ENCODE results near the gene PCSK7. TPM values are rescaled to one million over a fixed set of nuclear protein-coding genes. Genes with fewer than 3 reads are reported as not detected.

The PCSK7 gene
- total and polyA plus RNA-seq, 4 donors = 7.3 to 32.3 (median 16.2) TPM

DNA sequence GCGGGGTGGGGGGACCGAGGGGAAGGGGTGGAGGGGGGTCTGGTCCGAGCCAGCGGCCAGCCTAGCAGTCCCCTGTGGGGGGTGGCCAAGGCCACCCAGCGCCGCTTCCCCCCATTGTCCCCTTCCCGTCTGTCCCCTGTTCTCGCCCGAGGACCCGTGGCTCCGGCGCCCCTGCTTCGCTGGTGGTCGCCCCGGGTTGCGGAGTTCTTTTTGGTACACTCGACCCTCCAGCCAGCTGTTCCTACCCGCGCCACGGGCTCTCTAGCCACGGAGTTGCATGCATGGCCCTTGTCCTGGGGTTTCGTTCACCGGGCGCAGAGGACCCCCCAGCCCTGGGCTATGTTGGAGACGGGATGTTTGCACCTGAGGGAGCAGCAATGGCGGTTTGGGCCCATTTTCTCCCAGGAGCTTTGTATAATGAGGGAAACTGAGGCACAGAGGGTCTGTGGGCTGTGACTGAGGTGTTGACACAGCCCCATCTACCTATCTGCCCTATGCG, 1.1 kb upstream of the PCSK7 start:
- H3K9ac ChIP-seq (ENCODE audit: low read depth in 1 of 2, low read length in 2 of 2) = peak overlapping the region; percentile 8 to 32
- H3K9me3 ChIP-seq (ENCODE audit: control insufficient read depth in 4 of 4, low read length in 3 of 4) = no peaks in the 10 kb centered on the region
- peak overlapping the region; percentile 70 to 83 (median 82) for H3K4me3 ChIP-seq (ENCODE audit: low read depth in 1 of 3, low read length in 3 of 3)
- TF ChIP-seq HNF4A (conservative IDR thresholded peaks at IDR 0.05) (no peak), JUND (IDR thresholded peaks at IDR 0.05) (no peak), FOXA2 (IDR thresholded peaks at IDR 0.05) (no peak)
- H3K27ac ChIP-seq (ENCODE audit: low read depth in 1 of 2, low read length in 2 of 2) = peak overlapping the region; percentile 39 to 59
- peaks cover 5 to 14% (median 9%) of the 10 kb centered on the region in 4 donors for H3K36me3 ChIP-seq (ENCODE audit: control insufficient read depth in 4 of 4, insufficient read depth in 3 of 4, low read depth in 1 of 4, low read length in 3 of 4)
- H3K27me3 ChIP-seq (ENCODE audit: control insufficient read depth in 4 of 4, insufficient read depth in 4 of 4, low read length in 3 of 4) = no peaks in the 10 kb centered on the region
- DNase-seq (ENCODE audit: low spot score) = no peak
- peaks cover 3 to 26% (median 20%) of the 10 kb centered on the region in 4 donors for H3K4me1 ChIP-seq (ENCODE audit: control insufficient read depth in 4 of 4, insufficient read depth in 4 of 4, low read length in 3 of 4)
- WGBS = 2% methylated on average over 27 of the region's 27 CpGs

DNA sequence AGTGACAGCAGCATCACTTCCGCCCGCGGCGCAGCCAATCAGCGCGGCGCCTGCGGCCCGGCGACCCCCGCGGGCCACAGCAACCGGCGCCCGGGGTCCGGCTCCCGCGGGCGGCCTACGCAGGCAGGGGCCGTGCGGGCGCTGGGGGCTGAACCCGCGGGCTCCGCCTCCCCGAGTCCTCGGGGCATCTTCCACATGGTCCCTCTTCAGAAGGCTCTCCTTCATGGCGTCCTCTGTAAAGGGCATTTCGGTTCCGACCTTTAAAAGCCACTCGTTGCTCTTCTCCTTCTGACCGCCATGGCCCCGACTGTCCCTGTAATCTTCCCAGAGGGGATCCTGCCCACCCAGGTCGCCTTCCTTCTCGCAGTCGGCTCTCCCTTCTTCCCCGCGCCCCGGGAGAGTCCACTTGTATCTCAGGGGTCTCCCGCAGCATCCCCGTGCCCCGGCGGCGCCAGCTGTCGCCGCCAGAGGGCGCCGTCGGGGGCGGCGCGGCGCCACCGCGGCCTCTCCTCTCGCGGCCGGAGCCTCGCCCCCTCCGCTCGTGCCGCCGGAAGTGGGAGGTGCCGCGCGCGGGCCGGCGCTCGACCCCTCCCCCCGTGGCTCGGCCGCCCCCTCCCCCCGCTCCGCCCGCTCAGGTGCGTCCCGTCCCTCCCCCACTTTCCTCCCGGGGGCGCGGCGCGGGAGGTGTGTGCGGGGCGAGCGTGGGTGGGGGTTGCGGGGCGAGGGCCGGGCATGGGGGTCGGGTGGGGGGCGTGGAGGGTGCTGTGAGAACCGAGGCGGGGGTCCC, 412 bp upstream of the PCSK7 start, which contains the start of gene RNF214:
Gene RNF214 (plus strand): TSS at position 580 of the 787 bp plus-strand sequence. CDS start 1,602 bp downstream, outside the sequence.
- DNase-seq (ENCODE audit: low spot score) = peak; percentile 83

DNA sequence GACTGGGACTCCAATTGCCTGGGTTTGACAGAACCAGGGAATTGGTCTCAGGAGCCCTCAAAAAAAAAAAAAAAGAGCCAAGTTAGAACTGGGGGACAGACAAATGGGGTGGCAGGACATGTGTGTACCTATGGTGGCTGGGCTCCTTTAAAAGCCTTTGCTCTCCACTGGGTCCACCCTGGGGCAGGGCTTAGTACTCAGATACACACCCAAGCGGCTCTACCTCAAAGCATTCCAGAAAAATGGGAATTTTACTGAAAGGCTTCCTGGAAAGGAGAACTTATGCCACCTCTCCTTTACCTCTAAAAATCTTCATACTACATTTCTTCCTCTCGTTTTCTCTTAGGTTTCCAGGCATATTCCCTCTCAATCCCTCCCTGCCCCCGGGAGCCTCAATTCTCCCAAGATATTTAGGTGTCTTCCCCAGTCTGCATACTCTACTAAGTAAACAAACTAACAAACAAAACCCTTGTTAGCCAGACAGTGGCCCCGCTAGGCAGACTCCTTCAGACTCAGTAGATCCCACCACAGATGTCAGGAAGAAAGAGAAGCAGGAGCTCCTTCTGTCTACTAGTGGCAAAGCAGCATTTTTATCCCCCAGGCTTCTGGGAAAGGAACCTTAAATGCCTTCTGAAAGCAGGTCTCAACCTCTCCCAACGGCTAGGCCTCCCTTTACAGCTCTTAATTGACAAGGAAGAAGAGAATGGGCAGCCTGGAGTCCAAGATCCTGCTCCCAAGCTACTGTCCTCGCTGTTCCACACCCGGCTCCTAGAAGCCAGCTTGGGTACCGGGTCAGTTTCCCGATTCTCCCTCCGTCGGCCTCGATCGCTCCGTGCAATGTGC, 653 bp downstream of the PCSK7 start:
- peaks cover 3 to 26% (median 20%) of the 10 kb centered on the region in 4 donors for H3K4me1 ChIP-seq (ENCODE audit: control insufficient read depth in 4 of 4, insufficient read depth in 4 of 4, low read length in 3 of 4)
- no peak for DNase-seq (ENCODE audit: low spot score)
- WGBS = 6% methylated on average over 14 of the region's 14 CpGs

More for the DNA sequence above, 412 bp upstream of the PCSK7 start, which contains the start of gene RNF214:
- Histone ChIP-seq H3K27me3 (ENCODE audit: control insufficient read depth in 4 of 4, insufficient read depth in 4 of 4, low read length in 3 of 4) (no peaks in the 10 kb centered on the region), H3K4me1 (ENCODE audit: control insufficient read depth in 4 of 4, insufficient read depth in 4 of 4, low read length in 3 of 4) (peaks cover 3 to 26% (median 20%) of the 10 kb centered on the region in 4 donors), H3K9ac (ENCODE audit: low read depth in 1 of 2, low read length in 2 of 2) (peak within 1 kb of the TSS; percentile 76 to 81), H3K27ac (ENCODE audit: low read depth in 1 of 2, low read length in 2 of 2) (peak within 1 kb of the TSS; percentile 59 to 93), H3K36me3 (ENCODE audit: control insufficient read depth in 4 of 4, insufficient read depth in 3 of 4, low read depth in 1 of 4, low read length in 3 of 4) (peaks cover 7 to 18% (median 12%) of the 10 kb centered on the region in 4 donors), H3K9me3 (ENCODE audit: control insufficient read depth in 4 of 4, low read length in 3 of 4) (no peaks in the 10 kb centered on the region), H3K4me3 (ENCODE audit: low read depth in 1 of 3, low read length in 3 of 3) (peak within 1 kb of the TSS; percentile 83 to 98 (median 94))
- WGBS = under 1% methylated on average over 94 of the region's 94 CpGs
- TF ChIP-seq YY1 (IDR thresholded peaks at IDR 0.05) (peak; percentile 56), RXRA (IDR thresholded peaks at IDR 0.05) (no peak), NR2F2 (IDR thresholded peaks at IDR 0.05) (no peak), GABPA (IDR thresholded peaks at IDR 0.05 in 1 of 2, conservative IDR thresholded peaks at IDR 0.05 in 1 of 2) (peak in 1 of 2 donors; percentile 51), RAD21 (IDR thresholded peaks at IDR 0.05) (peak; percentile 21 to 37)
- TF ChIP-seq, protein P1, sequence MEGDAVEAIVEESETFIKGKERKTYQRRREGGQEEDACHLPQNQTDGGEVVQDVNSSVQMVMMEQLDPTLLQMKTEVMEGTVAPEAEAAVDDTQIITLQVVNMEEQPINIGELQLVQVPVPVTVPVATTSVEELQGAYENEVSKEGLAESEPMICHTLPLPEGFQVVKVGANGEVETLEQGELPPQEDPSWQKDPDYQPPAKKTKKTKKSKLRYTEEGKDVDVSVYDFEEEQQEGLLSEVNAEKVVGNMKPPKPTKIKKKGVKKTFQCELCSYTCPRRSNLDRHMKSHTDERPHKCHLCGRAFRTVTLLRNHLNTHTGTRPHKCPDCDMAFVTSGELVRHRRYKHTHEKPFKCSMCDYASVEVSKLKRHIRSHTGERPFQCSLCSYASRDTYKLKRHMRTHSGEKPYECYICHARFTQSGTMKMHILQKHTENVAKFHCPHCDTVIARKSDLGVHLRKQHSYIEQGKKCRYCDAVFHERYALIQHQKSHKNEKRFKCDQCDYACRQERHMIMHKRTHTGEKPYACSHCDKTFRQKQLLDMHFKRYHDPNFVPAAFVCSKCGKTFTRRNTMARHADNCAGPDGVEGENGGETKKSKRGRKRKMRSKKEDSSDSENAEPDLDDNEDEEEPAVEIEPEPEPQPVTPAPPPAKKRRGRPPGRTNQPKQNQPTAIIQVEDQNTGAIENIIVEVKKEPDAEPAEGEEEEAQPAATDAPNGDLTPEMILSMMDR (IDR thresholded peaks at IDR 0.05; ENCODE audit: low read depth, low read length, missing input control) = peak; percentile 96

More for the DNA sequence above, 653 bp downstream of the PCSK7 start:
- H3K4me3 ChIP-seq (ENCODE audit: low read depth in 1 of 3, low read length in 3 of 3) = peak overlapping the region; percentile 83 to 98 (median 94)
- H3K9ac ChIP-seq (ENCODE audit: low read depth in 1 of 2, low read length in 2 of 2) = peak overlapping the region; percentile 76 to 81
- no peaks in the 10 kb centered on the region for H3K27me3 ChIP-seq (ENCODE audit: control insufficient read depth in 4 of 4, insufficient read depth in 4 of 4, low read length in 3 of 4)
- TF ChIP-seq HNF4G (IDR thresholded peaks at IDR 0.05) (no peak), GABPA (IDR thresholded peaks at IDR 0.05 in 1 of 2, conservative IDR thresholded peaks at IDR 0.05 in 1 of 2) (no peak), RAD21 (IDR thresholded peaks at IDR 0.05) (no peak), SP1 (IDR thresholded peaks at IDR 0.05) (no peak), JUND (IDR thresholded peaks at IDR 0.05) (no peak), FOXA1 (IDR thresholded peaks at IDR 0.05) (no peak), HNF4A (conservative IDR thresholded peaks at IDR 0.05) (no peak)
- TF ChIP-seq, protein P2, sequence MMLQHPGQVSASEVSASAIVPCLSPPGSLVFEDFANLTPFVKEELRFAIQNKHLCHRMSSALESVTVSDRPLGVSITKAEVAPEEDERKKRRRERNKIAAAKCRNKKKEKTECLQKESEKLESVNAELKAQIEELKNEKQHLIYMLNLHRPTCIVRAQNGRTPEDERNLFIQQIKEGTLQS (IDR thresholded peaks at IDR 0.05) = no peak
- TF ChIP-seq, protein P3, sequence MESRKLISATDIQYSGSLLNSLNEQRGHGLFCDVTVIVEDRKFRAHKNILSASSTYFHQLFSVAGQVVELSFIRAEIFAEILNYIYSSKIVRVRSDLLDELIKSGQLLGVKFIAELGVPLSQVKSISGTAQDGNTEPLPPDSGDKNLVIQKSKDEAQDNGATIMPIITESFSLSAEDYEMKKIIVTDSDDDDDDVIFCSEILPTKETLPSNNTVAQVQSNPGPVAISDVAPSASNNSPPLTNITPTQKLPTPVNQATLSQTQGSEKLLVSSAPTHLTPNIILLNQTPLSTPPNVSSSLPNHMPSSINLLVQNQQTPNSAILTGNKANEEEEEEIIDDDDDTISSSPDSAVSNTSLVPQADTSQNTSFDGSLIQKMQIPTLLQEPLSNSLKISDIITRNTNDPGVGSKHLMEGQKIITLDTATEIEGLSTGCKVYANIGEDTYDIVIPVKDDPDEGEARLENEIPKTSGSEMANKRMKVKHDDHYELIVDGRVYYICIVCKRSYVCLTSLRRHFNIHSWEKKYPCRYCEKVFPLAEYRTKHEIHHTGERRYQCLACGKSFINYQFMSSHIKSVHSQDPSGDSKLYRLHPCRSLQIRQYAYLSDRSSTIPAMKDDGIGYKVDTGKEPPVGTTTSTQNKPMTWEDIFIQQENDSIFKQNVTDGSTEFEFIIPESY (IDR thresholded peaks at IDR 0.05) = no peak
- peak overlapping the region; percentile 58 to 93 for H3K27ac ChIP-seq (ENCODE audit: low read depth in 1 of 2, low read length in 2 of 2)
- no peaks in the 10 kb centered on the region for H3K9me3 ChIP-seq (ENCODE audit: control insufficient read depth in 4 of 4, low read length in 3 of 4)
- H3K36me3 ChIP-seq (ENCODE audit: control insufficient read depth in 4 of 4, insufficient read depth in 3 of 4, low read depth in 1 of 4, low read length in 3 of 4) = peaks cover 11 to 22% (median 14%) of the 10 kb centered on the region in 4 donors
